BJ (cell line): ENCODE data around the gene ITGA1. TPM values are rescaled to one million over a fixed set of nuclear protein-coding genes. Genes with fewer than 3 reads are reported as not detected.
A peak's percentile ranks its signal among the peaks of the same experiment; 100 is the strongest.

Experiments
- CTCF ChIA-PET: fragments of 350-600 bp; formaldehyde crosslinking; extraction: SDS; loops from one replicate; lab custom pipeline; 2021; ENCODE audit warnings: antibody characterized with exemption, inconsistent platforms; lab: Yijun Ruan, JAX
- POLR2A ChIA-PET: fragments of 300-600 bp; sonication (Branson Sonifier 250); formaldehyde crosslinking; extraction: SDS; loops from one replicate; lab custom pipeline; 2021; ENCODE audit warnings: antibody characterized with exemption; lab: Charles Lee
- DNase-seq: peaks from one replicate; pipeline ENCODE4 v3.0.0-alpha.2; 2011; ENCODE audit warnings: low read depth
- H3K27me3 ChIP-seq: 2 replicates; pipeline ENCODE4 v1.6.0; 2011; ENCODE audit warnings: low read length; ENCODE audit not compliant: control insufficient read depth, insufficient read depth
- H3K36me3 ChIP-seq: 2 replicates; pipeline ENCODE4 v1.5.1; 2011; ENCODE audit warnings: low read length; ENCODE audit not compliant: control insufficient read depth, insufficient read depth
- H3K4me3 ChIP-seq: 2 replicates; pipeline ENCODE4 v1.5.1; 2011; ENCODE audit warnings: low read depth, mild to moderate bottlenecking, control low read depth, low read length
- CTCF ChIP-seq: IDR thresholded peaks from 2 replicates; pipeline ENCODE4 v1.5.1; 2011; ENCODE audit warnings: low read depth, mild to moderate bottlenecking, control low read depth, inconsistent platforms, low read length, moderate library complexity; ENCODE audit not compliant: insufficient read depth
- polyA plus RNA-seq: library from polyadenylated mRNA; depleted of rRNA; stranded (reverse); fragments of >200 nt; gene quantifications from 2 replicates; pipeline ENCODE4 v1.2.3, GENCODE V29; 2011

Gene ITGA1
- polyA plus RNA-seq, 1 experiment: 35.2 TPM

DNA sequence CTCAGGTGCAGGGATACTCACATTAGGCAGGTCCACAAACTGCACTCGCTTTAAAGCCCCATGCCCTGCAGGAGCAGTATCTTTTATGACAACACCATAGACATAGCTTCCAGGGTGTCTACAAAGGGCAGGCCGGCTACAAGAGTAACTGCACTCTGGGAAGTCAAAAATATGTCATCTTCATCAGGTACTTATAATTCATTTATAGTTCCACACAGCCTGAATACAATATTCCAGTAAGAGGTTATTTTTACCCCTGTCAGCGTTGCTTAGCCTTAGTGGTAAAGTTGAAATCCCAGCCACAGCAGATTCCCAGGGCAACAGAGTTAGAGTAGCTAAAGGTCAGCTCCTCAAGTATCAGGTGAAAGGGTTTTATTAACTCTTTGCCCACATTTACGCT is 119.1 kb downstream of the ITGA1 start:
- H3K36me3 ChIP-seq: no peaks in the 10 kb centered on the region
- POLR2A ChIA-PET: interaction anchor here (0.6 kb wide), 1 partner anchor 51 kb away, joined by 3 read pairs; no protein-coding TSS in a partner anchor
- CTCF ChIA-PET: interaction anchor here (0.6 to 2.3 kb wide), 3 partner anchors 9 to 120 kb away, joined by 3 to 12 read pairs (median 4); partner anchors contain the start of genes ITGA1 and PELO
- no peak overlapping the region for H3K4me3 ChIP-seq
- no peak for DNase-seq
- no peak for TF ChIP-seq CTCF
- no peaks in the 10 kb centered on the region for H3K27me3 ChIP-seq

DNA sequence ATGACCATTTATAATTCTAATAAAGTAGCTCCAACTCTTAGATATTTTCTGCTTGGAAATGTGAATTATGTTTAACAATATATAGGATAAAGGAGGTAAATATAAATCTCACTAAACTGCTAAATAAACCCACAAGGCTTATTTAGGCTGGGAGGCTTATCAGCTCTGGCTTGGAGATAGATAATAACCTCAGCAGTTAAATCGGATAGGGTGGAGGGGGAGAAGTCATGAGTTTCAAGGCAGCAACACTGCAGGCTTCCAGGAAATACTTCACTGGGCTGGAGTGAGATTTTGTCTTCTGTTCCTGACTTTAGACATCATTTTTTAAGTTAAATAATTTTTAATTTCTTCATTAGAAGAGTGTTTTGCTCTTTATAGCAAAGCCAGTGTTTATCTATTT is 121.5 kb downstream of the ITGA1 start:
- ChIA-PET POLR2A (no interaction called here), CTCF (interaction anchor here (1.4 to 1.5 kb wide), 2 partner anchors 8 to 250 kb away, joined by 3 to 4 read pairs; no protein-coding TSS in a partner anchor)
- no peak for TF ChIP-seq CTCF
- Histone ChIP-seq H3K4me3 (no peak overlapping the region), H3K36me3 (no peaks in the 10 kb centered on the region), H3K27me3 (no peaks in the 10 kb centered on the region)
- no peak for DNase-seq

DNA sequence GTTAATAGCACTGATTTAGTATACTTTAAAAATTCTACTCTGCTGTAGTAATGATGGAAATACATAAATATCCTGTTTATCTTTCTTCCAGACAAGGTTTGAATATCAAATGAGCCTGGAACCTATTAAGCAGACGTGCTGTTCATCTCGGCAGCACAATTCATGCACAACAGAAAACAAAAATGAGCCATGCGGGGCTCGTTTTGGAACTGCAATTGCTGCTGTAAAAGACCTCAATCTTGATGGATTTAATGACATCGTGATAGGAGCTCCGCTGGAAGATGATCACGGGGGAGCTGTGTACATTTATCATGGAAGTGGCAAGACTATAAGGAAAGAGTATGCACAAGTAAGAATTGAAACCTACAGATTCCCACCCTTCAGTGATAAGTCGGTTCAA is 122.4 kb downstream of the ITGA1 start:
- no peak for DNase-seq
- H3K36me3 ChIP-seq: no peaks in the 10 kb centered on the region
- no peak for TF ChIP-seq CTCF
- POLR2A ChIA-PET: no interaction called here
- CTCF ChIA-PET: no interaction called here
- H3K27me3 ChIP-seq: no peaks in the 10 kb centered on the region
- H3K4me3 ChIP-seq: no peak overlapping the region

DNA sequence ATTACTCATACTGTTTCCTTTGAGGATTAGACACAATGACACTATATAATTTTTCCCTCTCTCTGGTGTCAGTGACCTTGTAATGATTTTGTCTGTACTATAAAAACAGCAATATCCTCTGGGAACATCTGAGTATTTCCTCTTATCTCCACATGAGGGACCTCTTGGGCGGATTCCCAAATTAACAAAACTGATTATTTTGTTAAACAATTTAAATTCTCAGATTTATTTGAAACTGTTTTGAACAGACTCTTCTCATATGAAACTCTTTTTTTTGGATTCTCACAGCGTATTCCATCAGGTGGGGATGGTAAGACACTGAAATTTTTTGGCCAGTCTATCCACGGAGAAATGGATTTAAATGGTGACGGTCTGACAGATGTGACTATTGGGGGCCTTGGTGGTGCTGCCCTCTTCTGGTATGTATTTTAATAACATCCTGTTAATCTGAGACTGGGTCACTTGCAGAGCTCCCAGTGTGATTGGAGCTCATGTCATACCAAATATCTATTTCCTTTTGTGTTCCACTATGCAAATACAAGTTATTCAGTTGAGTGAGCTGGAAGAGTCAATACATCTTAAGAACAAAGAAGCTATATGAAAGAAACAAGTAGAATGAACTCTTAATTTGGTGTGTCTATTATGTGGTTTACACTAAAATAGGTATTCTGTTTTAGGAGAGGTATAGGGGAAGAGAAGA is 127.6 kb downstream of the ITGA1 start:
- H3K4me3 ChIP-seq: peak overlapping the region; percentile 21; the same call in 1 of the 2 replicates
- no peaks in the 10 kb centered on the region for H3K27me3 ChIP-seq
- DNase-seq: peak; percentile 37
- peak; percentile 65 for TF ChIP-seq CTCF
- H3K36me3 ChIP-seq: no peaks in the 10 kb centered on the region
- POLR2A ChIA-PET: no interaction called here
- CTCF ChIA-PET: interaction anchor here (0.5 to 1.1 kb wide), 28 partner anchors 8 to 260 kb away, joined by 3 to 13 read pairs (median 4); partner anchors contain the start of genes ITGA1, ITGA2 and PELO

- Histone ChIP-seq H3K36me3 (no peaks in the 10 kb centered on the region), H3K27me3 (no peaks in the 10 kb centered on the region), H3K4me3 (no peak overlapping the region)
- CTCF ChIA-PET: interaction anchor here (1.2 to 1.4 kb wide), 2 partner anchors 152 to 228 kb away, joined by 3 read pairs; no protein-coding TSS in a partner anchor
- DNase-seq: no peak
- 0 out of 2 replicates have a peak, but pooled peaks have one; percentile 20 for TF ChIP-seq CTCF
- POLR2A ChIA-PET: no interaction called here
These were observed 133.2 kb downstream of the ITGA1 start for GRCh38 chr5:52920929-52921328.
